OCI-LY3 (cell line): Measurements from ENCODE around the gene NOVA2.

Experiments used
- EZH2phosphoT487 ChIP-seq: fragments of 200-600 bp; shearing (Covaris generic); IDR thresholded peaks from 2 replicates; pipeline ENCODE4 v1.6.1; 2018; ENCODE audit warnings: antibody characterized with exemption, mixed run types, low read depth
- TF ChIP-seq, protein P1 (sequence below): fragments of 200-600, 300-600 bp; sonication (generic); IDR thresholded peaks from 2 replicates; pipeline ENCODE4 v1.5.1; 2014; ENCODE audit warnings: antibody characterized with exemption, low read length, low read depth

DNA sequence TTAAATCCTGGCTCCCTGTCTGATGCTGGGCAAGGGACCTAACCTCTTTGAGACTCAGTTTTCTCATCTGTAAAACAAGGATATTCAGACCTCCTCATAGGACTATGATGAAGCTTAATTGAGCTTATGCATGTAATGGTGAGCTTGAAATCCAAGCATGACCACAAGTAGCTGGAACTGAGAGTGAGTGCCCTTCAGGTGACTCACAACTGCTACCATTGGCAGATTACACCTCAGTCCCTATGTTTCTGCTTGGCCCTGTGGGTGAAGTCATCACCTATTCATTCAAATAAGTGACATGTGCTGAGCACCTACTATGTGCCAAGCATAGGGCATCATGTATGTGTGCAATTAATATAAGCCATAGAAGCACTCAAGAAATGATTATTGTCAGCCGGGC is 25.7 kb downstream of the NOVA2 start:
- TF ChIP-seq, protein P1, sequence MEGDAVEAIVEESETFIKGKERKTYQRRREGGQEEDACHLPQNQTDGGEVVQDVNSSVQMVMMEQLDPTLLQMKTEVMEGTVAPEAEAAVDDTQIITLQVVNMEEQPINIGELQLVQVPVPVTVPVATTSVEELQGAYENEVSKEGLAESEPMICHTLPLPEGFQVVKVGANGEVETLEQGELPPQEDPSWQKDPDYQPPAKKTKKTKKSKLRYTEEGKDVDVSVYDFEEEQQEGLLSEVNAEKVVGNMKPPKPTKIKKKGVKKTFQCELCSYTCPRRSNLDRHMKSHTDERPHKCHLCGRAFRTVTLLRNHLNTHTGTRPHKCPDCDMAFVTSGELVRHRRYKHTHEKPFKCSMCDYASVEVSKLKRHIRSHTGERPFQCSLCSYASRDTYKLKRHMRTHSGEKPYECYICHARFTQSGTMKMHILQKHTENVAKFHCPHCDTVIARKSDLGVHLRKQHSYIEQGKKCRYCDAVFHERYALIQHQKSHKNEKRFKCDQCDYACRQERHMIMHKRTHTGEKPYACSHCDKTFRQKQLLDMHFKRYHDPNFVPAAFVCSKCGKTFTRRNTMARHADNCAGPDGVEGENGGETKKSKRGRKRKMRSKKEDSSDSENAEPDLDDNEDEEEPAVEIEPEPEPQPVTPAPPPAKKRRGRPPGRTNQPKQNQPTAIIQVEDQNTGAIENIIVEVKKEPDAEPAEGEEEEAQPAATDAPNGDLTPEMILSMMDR: no peak
- TF ChIP-seq EZH2phosphoT487: no peak
